ENCODE results near the gene CADPS2. TPM values are rescaled to one million over a fixed set of nuclear protein-coding genes. Genes with fewer than 3 reads are reported as not detected.
A peak's percentile ranks its signal among the peaks of the same experiment; 100 is the strongest.

CADPS2 gene
- total RNA-seq, 4 donors from 2014 or later, result 2.2 to 9.2 (median 5.7) TPM

DNA sequence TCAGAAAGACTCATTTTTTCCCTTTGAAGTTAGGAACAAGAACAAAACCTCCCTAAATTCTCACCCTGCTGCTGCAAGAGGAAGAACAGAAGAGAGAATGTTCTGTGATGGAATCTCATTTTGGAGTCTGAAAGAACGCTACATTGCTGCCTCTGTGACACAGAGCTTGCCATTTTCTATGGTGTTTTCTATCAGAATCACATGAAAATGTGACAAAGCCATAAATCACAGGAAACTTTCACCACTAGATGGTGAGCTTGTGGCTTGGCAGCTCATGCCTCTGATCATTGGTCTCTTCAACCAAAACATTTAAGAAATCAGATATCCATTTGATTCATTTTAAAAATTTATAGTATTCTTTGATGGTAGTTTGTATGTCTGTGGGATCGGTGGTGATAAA lies 82.9 kb downstream of the CADPS2 start:
- intact Hi-C loops (cut with DNase I), result no loop called here
- Histone ChIP-seq H3K36me3 (no peaks in the 10 kb centered on the region), H3K4me1 (no peaks in the 10 kb centered on the region), H3K27me3 (no peaks in the 10 kb centered on the region), H3K9me3 (no peaks in the 10 kb centered on the region), H3K27ac (peak overlapping the region in 2 of 4 donors; percentile 34 to 56), H3K4me3 (no peak overlapping the region)
- TF ChIP-seq POLR2A (IDR thresholded peaks at IDR 0.05), result no peak
- TF ChIP-seq, protein P1, sequence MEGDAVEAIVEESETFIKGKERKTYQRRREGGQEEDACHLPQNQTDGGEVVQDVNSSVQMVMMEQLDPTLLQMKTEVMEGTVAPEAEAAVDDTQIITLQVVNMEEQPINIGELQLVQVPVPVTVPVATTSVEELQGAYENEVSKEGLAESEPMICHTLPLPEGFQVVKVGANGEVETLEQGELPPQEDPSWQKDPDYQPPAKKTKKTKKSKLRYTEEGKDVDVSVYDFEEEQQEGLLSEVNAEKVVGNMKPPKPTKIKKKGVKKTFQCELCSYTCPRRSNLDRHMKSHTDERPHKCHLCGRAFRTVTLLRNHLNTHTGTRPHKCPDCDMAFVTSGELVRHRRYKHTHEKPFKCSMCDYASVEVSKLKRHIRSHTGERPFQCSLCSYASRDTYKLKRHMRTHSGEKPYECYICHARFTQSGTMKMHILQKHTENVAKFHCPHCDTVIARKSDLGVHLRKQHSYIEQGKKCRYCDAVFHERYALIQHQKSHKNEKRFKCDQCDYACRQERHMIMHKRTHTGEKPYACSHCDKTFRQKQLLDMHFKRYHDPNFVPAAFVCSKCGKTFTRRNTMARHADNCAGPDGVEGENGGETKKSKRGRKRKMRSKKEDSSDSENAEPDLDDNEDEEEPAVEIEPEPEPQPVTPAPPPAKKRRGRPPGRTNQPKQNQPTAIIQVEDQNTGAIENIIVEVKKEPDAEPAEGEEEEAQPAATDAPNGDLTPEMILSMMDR (IDR thresholded peaks at IDR 0.05), result peak in 5 of 6 experiments; percentile 30 to 49 (median 41)
- no peak for DNase-seq
- 37 to 52% methylated on average over 2 of the region's 2 CpGs for WGBS, 2 donors

DNA sequence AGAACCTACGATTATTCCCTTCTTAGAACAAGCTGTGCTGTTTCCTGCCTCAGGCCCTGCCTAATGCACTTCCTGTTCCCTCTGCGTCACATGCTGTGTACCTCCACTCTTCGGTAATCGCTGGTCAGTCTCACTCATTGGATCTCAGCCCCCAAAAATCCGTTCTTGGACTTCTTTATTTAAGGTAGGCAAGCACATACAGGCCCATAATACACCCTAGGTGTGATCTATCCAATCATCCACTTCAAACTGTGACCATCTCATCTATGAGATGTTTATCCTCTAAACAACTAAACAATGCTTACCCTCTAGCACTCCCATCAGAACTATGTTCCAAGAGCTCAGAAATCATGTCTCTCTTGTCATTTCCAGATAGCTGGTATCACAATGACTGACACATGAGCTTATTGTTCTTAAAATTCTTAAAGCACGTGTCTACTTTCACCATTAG lies 83.9 kb downstream of the CADPS2 start:
- whole genome bisulfite sequencing, 2 donors, result 47 to 55% methylated on average over 6 of the region's 6 CpGs
- DNase-seq, result no peak
- intact Hi-C loops (cut with DNase I), result no loop called here
- no peaks in the 10 kb centered on the region for H3K27me3 ChIP-seq
- H3K36me3 ChIP-seq, result no peaks in the 10 kb centered on the region
- peak overlapping the region in 3 of 4 donors; percentile 17 to 56 (median 34) for H3K27ac ChIP-seq
- H3K4me3 ChIP-seq, result no peak overlapping the region
- no peaks in the 10 kb centered on the region for H3K4me1 ChIP-seq
- H3K9me3 ChIP-seq, result no peaks in the 10 kb centered on the region
- TF ChIP-seq, protein P1 (IDR thresholded peaks at IDR 0.05), result no peak
- no peak for TF ChIP-seq POLR2A (IDR thresholded peaks at IDR 0.05)

DNA sequence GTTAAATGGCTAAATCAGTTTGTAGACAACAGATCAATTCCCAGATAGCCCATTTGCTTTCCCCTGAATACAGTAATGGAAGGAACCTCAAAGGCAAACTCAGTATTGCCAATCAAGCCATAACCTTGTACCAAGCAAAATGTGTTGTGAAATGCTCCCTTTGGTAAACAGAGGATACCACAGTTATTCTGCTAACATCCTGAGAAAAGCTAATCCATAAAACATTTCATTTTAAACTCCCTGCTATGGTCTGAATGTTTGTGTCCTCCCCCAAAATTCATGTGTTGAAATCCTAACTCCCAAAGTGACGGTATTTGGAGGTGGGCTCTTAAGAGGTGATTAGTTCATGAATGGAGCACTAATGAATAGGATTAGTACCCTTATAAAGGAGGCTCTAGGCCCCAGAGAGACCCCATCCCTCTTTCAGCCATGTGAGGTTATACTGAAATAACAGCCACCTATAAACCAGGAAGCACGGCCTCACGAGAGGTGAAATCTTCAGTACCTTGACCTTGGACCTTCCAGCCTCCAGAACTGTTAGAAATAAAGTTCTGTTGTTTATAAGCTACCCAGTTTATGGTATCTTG lies 94.2 kb downstream of the CADPS2 start:
- no peaks in the 10 kb centered on the region for H3K4me1 ChIP-seq
- H3K27ac ChIP-seq, result no peak overlapping the region
- TF ChIP-seq, protein P1 (IDR thresholded peaks at IDR 0.05), result no peak
- TF ChIP-seq POLR2A (IDR thresholded peaks at IDR 0.05), result no peak
- H3K4me3 ChIP-seq, result no peak overlapping the region
- no peaks in the 10 kb centered on the region for H3K36me3 ChIP-seq
- no peak for DNase-seq
- no peaks in the 10 kb centered on the region for H3K27me3 ChIP-seq
- H3K9me3 ChIP-seq, result no peaks in the 10 kb centered on the region
- WGBS, 2 donors, result 88 to 96% methylated on average over 3 of the region's 3 CpGs
- intact Hi-C loops (cut with DNase I), result no loop called here

DNA sequence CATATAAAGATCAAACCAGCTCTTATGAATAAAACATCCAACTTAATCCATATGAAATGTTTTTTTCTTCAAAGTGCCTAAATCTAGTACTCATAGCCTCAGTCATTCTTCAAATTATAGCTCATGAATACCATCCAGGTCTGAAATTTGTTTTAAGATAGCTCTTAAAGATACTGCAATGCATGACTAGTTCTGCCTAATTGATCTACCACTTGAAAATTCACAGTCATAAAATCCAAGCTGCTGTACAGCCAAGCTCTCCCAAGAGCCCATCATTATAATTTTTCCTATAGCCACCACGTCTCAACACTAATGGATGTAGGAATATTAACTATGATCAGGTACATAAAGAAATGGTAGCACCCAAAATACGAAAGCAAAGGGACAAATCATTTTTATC lies 95.7 kb downstream of the CADPS2 start:
- no peaks in the 10 kb centered on the region for H3K4me1 ChIP-seq
- TF ChIP-seq POLR2A (IDR thresholded peaks at IDR 0.05), result no peak
- TF ChIP-seq, protein P1 (IDR thresholded peaks at IDR 0.05), result no peak
- H3K4me3 ChIP-seq, result no peak overlapping the region
- H3K9me3 ChIP-seq, result no peaks in the 10 kb centered on the region
- no peaks in the 10 kb centered on the region for H3K36me3 ChIP-seq
- intact Hi-C loops (cut with DNase I), result no loop called here
- no peak for DNase-seq
- H3K27me3 ChIP-seq, result no peaks in the 10 kb centered on the region
- 75 to 81% methylated on average over 2 of the region's 2 CpGs for WGBS, 2 donors
- H3K27ac ChIP-seq, result no peak overlapping the region

DNA sequence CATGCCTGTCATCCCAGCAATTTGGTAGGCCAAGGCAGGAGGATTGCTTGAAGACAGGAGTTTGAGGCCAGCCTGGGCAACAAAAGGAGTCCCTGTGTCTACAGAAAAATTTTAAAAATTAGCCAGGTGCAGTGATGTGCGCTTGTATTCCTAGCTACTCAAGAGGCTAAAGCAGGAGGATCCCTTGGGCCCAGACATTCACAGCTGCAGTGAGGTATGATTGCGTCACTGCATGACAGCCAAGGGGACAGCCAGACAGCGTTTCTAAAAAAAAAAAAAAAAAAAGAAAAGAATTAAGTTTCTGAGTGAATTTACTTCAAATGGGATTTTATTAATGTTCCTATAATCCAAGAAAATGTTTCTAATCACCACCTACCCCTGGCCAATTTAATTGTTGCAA lies 96.1 kb downstream of the CADPS2 start:
- no peaks in the 10 kb centered on the region for H3K4me1 ChIP-seq
- intact Hi-C loops (cut with DNase I), result no loop called here
- H3K27me3 ChIP-seq, result no peaks in the 10 kb centered on the region
- no peaks in the 10 kb centered on the region for H3K9me3 ChIP-seq
- no peak for DNase-seq
- no peaks in the 10 kb centered on the region for H3K36me3 ChIP-seq
- TF ChIP-seq, protein P1 (IDR thresholded peaks at IDR 0.05), result no peak
- TF ChIP-seq POLR2A (IDR thresholded peaks at IDR 0.05), result no peak
- WGBS, 2 donors, result 90 to 94% methylated on average over 3 of the region's 3 CpGs
- no peak overlapping the region for H3K27ac ChIP-seq
- no peak overlapping the region for H3K4me3 ChIP-seq
